GM12875 (cell line): ENCODE data around the gene DACH1.
"Not testable (repeated sequence)": the region's sequence is repeated elsewhere in the genome, so short reads cannot be mapped to it uniquely, and the experiment has no call there.

Source experiments
- H3K4me3 ChIP-seq: one replicate; pipeline ENCODE4 v1.5.1; 2011; ENCODE audit warnings: low read depth, low read length, control low read depth
- CTCF ChIP-seq: IDR thresholded peaks from 2 replicates; pipeline ENCODE4 v1.5.1; 2011; ENCODE audit warnings: low read depth, mild to moderate bottlenecking, control low read depth, inconsistent platforms, low read length, moderate library complexity, borderline replicate concordance; ENCODE audit not compliant: insufficient read depth

DACH1 gene

GRCh38 chr13:71851498-71852409, 15.2 kb downstream of the DACH1 start:
- no peak for TF ChIP-seq CTCF
- no peak overlapping the region for H3K4me3 ChIP-seq

- no peak overlapping the region for H3K4me3 ChIP-seq
- no peak for TF ChIP-seq CTCF
These were observed 25.0 kb downstream of the DACH1 start for GRCh38 chr13:71842003-71842402.

- no peak for TF ChIP-seq CTCF
- H3K4me3 ChIP-seq, result no peak overlapping the region
These were observed 28.2 kb downstream of the DACH1 start for GRCh38 chr13:71838842-71839241.

- H3K4me3 ChIP-seq, result not testable (repeated sequence)
These were observed 29.4 kb downstream of the DACH1 start for GRCh38 chr13:71837582-71837981.

- TF ChIP-seq CTCF, result no peak
- H3K4me3 ChIP-seq, result no peak overlapping the region
These were observed 35.3 kb downstream of the DACH1 start for GRCh38 chr13:71831716-71832115.

- no peak for TF ChIP-seq CTCF
These were observed 36.3 kb downstream of the DACH1 start for GRCh38 chr13:71830736-71831135.

GRCh38 chr13:71830323-71830722, 36.7 kb downstream of the DACH1 start:
- no peak overlapping the region for H3K4me3 ChIP-seq

More at GRCh38 chr13:71830736-71831135, 36.3 kb downstream of the DACH1 start:
- no peak overlapping the region for H3K4me3 ChIP-seq

More at GRCh38 chr13:71830323-71830722, 36.7 kb downstream of the DACH1 start:
- TF ChIP-seq CTCF, result no peak
